Prostate gland (tissue), 2 donors: ENCODE measurements around the gene ZDHHC18. TPM values are rescaled to one million over a fixed set of nuclear protein-coding genes. Genes with fewer than 3 reads are reported as not detected.

Experiments used
- DNase-seq: peaks from one replicate; pipeline ENCODE4 v3.0.0-alpha.2; 2019; ENCODE audit warnings: low spot score
- H3K27ac ChIP-seq, 2 donors: fragments of 200-600 bp; sonication (generic); 2 replicates each; pipeline ENCODE4 v1.5.1; 2017 to 2019
- H3K27me3 ChIP-seq: fragments of 200-600 bp; sonication (generic); replicated peaks from 2 replicates; pipeline ENCODE4 v1.5.1; 2019; ENCODE audit not compliant: insufficient read depth
- H3K36me3 ChIP-seq, 2 donors: fragments of 200-600 bp; sonication (generic); 1 replicate in 1 of 2; 2 replicates in 1 of 2; pipeline versions ENCODE4 v1.5.1 to v1.8.1; 2017 to 2019
- H3K4me1 ChIP-seq: fragments of 200-600 bp; sonication (generic); replicated peaks from 2 replicates; pipeline ENCODE4 v1.5.1; 2019
- H3K4me3 ChIP-seq, 2 donors: fragments of 200-600 bp; sonication (generic); 2 replicates each; pipeline ENCODE4 v1.5.1; 2017 to 2019
- H3K9me3 ChIP-seq: fragments of 200-600 bp; sonication (generic); 2 replicates; pipeline ENCODE4 v1.5.1; 2017
- POLR2A ChIP-seq: fragments of 450-650 bp; IDR thresholded peaks from one replicate; pipeline ENCODE4 v1.6.1; 2016; ENCODE audit warnings: antibody characterized with exemption, mild to moderate bottlenecking
- POLR2AphosphoS5 ChIP-seq: sonication (generic); formaldehyde crosslinking; IDR thresholded peaks from one replicate; pipeline ENCODE4 v1.6.1; 2017; ENCODE audit warnings: antibody characterized with exemption
- WGBS: methylation state at CpG from one replicate; pipeline ENCODE4 v1.1.5; 2018; 5-methylcytosine and 5-hydroxymethylcytosine counted together
- intact Hi-C: fragments of 100-400 bp; cut with DNase I; formaldehyde crosslinking; loops from one replicate; pipeline ENCODE4 v1.14.2; 2022
- total RNA-seq, 2 donors: library from RNA; depleted of rRNA; stranded (reverse); fragments of >200 nt; gene quantifications; one replicate each; pipeline ENCODE4 v1.1.0, GENCODE V29; 2016
- TF ChIP-seq, protein P1 (sequence below), 4 experiments: fragments of 200-600 bp in 2 of 4; fragments of 450-650 bp in 2 of 4; sonication (generic) in 2 of 4; IDR thresholded peaks; 1 replicate in 3 of 4; 2 replicates in 1 of 4; pipeline ENCODE4 v1.5.1; 2016 to 2019; ENCODE audit warnings: antibody characterized with exemption in 4 of 4, mild to moderate bottlenecking in 2 of 4, moderate library complexity in 2 of 4

Gene ZDHHC18
- total RNA-seq, 2 donors from 2014 or later = 20.0 to 30.7 TPM

DNA sequence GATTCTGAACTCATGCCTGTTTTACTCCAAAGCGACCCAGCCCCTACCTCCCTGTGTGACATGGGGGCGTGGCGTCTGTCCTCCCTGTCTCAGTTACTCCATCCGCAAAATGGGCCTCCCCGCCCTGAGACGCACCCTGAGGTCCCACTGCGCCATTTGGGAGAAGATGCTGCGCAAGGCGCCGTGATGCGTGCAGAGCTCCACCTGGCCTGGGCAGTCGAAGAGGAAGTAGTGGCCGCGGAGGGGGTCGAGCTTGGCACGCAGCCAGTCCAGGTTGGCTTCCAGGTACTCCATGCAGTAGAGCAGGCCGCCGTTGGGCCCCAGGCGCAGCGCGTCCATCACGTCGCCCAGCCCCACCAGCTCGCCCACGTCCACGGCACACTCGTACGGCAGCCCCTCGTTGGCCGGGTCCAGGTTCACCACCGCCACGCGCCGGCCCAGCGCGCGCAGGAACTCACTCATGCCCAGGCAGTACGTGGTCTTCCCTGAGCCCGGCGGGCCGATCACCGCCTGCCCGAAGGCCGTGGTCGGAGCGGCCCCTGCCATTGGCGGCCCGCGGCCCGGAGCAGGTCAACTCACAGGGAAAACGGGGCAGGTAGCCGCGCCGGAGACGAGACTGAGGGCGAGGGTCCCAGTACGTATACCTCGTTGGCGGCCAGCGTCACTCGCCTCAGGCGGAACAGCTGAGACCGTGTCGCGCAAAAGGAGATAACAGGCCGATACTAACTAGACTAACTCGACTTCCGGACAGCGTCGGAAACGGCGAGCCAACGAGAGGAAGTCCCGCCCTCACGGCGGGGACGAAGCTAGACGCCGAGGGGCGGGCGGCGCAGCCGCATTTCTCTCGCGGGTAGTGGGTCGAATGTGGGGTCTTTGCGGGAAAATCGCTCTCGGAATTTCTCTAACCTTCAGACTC is 63.3 kb downstream of the ZDHHC18 start, which contains the start of gene GPN2:
Gene GPN2 (minus strand): TSS at position 733 of the 916 bp plus-strand sequence. CDS start 187 bp downstream, at position 546.
- peak; percentile 72 for DNase-seq
- peaks cover 14 to 18% of the 10 kb centered on the region in 2 donors for H3K36me3 ChIP-seq

DNA sequence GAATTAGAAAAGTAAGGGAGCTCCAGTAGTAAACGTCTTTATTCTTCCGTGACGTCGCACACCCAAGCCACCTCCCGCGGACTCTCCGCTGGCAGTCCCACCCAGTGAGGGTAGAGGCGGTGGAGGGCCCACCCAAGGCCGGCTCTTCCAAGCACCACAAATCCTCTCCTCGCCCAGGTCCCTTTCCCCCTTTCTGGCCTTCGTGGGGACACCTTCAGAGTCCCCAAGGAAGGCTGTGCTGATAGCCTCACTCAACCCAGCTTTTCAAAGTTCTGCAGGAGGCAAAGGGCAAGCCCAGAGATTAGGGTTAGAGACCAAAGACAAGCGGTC is 63.9 kb downstream of the ZDHHC18 start:
- H3K4me3 ChIP-seq = peak overlapping the region; percentile 92 to 93
- no peaks in the 10 kb centered on the region for H3K9me3 ChIP-seq
- DNase-seq = no peak
- peaks cover 8 to 11% of the 10 kb centered on the region in 2 donors for H3K36me3 ChIP-seq
- H3K4me1 ChIP-seq = peaks cover 6% of the 10 kb centered on the region
- WGBS = 6% methylated on average over 12 of the region's 12 CpGs
- H3K27me3 ChIP-seq = no peaks in the 10 kb centered on the region
- intact Hi-C loops = no loop called here
- TF ChIP-seq POLR2AphosphoS5 (no peak), POLR2A (no peak)
- TF ChIP-seq, protein P1, sequence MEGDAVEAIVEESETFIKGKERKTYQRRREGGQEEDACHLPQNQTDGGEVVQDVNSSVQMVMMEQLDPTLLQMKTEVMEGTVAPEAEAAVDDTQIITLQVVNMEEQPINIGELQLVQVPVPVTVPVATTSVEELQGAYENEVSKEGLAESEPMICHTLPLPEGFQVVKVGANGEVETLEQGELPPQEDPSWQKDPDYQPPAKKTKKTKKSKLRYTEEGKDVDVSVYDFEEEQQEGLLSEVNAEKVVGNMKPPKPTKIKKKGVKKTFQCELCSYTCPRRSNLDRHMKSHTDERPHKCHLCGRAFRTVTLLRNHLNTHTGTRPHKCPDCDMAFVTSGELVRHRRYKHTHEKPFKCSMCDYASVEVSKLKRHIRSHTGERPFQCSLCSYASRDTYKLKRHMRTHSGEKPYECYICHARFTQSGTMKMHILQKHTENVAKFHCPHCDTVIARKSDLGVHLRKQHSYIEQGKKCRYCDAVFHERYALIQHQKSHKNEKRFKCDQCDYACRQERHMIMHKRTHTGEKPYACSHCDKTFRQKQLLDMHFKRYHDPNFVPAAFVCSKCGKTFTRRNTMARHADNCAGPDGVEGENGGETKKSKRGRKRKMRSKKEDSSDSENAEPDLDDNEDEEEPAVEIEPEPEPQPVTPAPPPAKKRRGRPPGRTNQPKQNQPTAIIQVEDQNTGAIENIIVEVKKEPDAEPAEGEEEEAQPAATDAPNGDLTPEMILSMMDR (IDR thresholded peaks at IDR 0.05) = no peak
- peak overlapping the region; percentile 81 to 92 for H3K27ac ChIP-seq

More for the DNA sequence above, 63.3 kb downstream of the ZDHHC18 start, which contains the start of gene GPN2:
- H3K4me3 ChIP-seq = peak within 1 kb of the TSS; percentile 92 to 93
- H3K27me3 ChIP-seq = no peaks in the 10 kb centered on the region
- no peaks in the 10 kb centered on the region for H3K9me3 ChIP-seq
- peak within 1 kb of the TSS; percentile 81 to 92 for H3K27ac ChIP-seq
- H3K4me1 ChIP-seq = peaks cover 6% of the 10 kb centered on the region
- intact Hi-C loops = no loop called here
- TF ChIP-seq POLR2AphosphoS5 (peak; percentile 93), POLR2A (peak; percentile 65)
- TF ChIP-seq, protein P1 (IDR thresholded peaks at IDR 0.05) = peak in 2 of 4 experiments; percentile 7
- WGBS = 2% methylated on average over 52 of the region's 89 CpGs

DNA sequence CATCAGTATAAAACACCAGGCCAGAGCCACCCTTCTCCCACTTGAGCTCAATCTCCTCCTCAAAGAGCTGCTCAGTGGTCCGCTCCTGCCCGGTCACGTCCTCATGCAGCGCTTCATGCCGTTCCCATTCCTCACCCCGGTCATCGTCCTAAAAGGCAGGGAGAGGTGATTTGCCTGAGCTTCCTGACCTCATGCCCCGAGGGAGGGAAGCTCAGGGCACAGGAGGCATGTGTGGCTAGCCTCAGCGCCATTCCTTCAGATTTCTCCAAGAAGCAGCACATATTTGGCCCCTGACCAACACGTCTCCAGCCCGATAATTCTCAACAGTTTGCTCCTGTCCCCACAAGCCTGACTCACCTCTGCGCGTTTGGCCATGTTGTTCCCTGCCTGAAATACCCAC is 67.8 kb downstream of the ZDHHC18 start:
- H3K36me3 ChIP-seq = peaks cover 0 to 4% of the 10 kb centered on the region in 2 donors

DNA sequence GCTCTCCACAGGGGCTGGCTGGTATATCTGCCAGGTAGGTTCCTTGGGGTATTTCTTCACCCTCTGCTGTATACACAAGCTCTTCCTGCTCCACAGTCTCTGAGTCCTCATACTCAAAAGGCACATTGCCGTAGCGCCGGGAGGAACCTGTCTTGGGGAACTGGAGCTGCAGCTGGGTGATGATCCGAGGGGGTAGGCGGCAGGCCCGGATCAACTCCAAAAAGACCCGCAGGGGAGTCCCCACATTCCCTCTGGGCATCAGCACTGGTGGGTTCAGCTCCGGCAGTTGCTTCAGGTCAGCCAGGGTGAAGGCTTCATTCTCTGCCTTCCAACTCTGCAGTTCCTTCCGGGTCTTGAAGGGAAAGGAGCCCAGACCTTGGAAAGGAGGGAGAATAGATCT is 70.9 kb downstream of the ZDHHC18 start:
- no peak for DNase-seq
- no peaks in the 10 kb centered on the region for H3K27me3 ChIP-seq
- WGBS = 92% methylated on average over 9 of the region's 9 CpGs
- H3K9me3 ChIP-seq = no peaks in the 10 kb centered on the region
- no peak overlapping the region for H3K27ac ChIP-seq
- TF ChIP-seq POLR2A (no peak), POLR2AphosphoS5 (no peak)
- TF ChIP-seq, protein P1 (IDR thresholded peaks at IDR 0.05) = no peak
- H3K36me3 ChIP-seq = peaks cover 0 to 4% of the 10 kb centered on the region in 2 donors
- H3K4me1 ChIP-seq = peaks cover 8% of the 10 kb centered on the region
- no peak overlapping the region for H3K4me3 ChIP-seq
- intact Hi-C loops = no loop called here

More for the DNA sequence above, 67.8 kb downstream of the ZDHHC18 start:
- TF ChIP-seq POLR2A = no peak
- no peak for TF ChIP-seq POLR2AphosphoS5
- TF ChIP-seq, protein P1 (IDR thresholded peaks at IDR 0.05) = no peak
- no peak for DNase-seq
- WGBS = 92% methylated on average over 13 of the region's 13 CpGs
- H3K9me3 ChIP-seq = no peaks in the 10 kb centered on the region
- no peak overlapping the region for H3K4me3 ChIP-seq
- H3K27me3 ChIP-seq = no peaks in the 10 kb centered on the region
- H3K27ac ChIP-seq = no peak overlapping the region
- intact Hi-C loops = no loop called here
- H3K4me1 ChIP-seq = peaks cover 7% of the 10 kb centered on the region
